ENCODE results near the gene DOCK2.

The DOCK2 gene

DNA sequence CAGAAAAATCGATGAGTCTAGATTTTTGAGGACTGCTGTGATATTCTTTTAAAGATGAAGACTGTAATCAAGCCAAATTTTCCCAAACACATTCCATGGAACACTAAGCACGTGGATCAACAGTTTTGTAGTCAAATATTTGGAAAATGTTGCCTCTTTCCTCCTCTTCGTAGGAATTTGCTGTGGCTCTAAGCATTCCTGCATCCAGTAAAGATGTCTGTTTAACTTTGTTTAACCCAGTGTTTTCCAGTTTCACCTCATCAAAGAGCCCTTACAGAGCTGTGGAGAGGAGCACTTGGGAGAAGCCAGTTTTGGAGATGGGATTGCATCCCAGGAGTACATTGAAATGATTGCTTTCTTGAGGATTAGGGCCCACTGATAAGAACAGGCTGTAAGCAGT lies 284.3 kb downstream of the DOCK2 start:
- TF ChIP-seq CTCF (IDR thresholded peaks at IDR 0.05): no peak
- TF ChIP-seq ZFX (IDR thresholded peaks at IDR 0.05; ENCODE audit: borderline replicate concordance): no peak
- H3K27ac ChIP-seq: no peak overlapping the region

DNA sequence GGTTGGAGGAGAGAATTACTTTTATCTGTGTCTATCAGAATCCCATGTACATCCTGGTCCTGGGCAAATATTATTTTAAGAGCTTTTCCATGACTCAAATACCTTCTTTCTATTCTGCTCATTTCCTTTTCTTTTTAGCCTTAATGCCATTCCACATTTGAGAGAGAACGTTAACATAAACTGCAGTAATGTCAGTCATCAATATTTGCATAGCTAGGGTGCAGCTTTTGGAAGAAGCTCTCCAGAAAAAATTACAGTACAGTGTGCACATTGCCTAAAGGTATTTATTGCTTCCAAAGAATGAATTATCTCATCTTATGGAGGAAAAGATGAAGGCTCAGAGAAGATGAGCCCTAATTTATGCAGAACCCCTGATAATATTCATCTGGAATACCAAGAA lies 284.9 kb downstream of the DOCK2 start:
- TF ChIP-seq CTCF (IDR thresholded peaks at IDR 0.05): no peak
- TF ChIP-seq ZFX (IDR thresholded peaks at IDR 0.05; ENCODE audit: borderline replicate concordance): no peak
- no peak overlapping the region for H3K27ac ChIP-seq

DNA sequence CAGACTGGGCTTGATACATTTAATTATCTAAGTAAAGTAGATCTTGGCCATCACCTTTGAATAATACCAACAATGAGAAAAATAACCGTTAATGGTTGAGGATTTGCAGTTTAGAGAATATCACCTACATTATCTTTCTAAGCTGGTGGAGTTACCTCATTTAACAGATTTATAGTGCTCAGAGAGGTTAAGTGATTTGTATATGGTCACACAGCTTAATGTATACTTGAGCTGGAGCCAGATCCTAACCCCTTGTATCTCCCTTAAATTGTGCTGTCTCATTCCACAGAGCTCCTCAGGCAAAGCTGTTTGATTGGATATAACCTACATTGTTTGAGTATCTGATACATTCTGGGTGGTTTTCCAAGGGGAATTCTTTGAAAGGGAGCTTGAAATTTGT lies 285.4 kb downstream of the DOCK2 start:
- no peak overlapping the region for H3K27ac ChIP-seq
- TF ChIP-seq CTCF (IDR thresholded peaks at IDR 0.05) (no peak), ZFX (IDR thresholded peaks at IDR 0.05; ENCODE audit: borderline replicate concordance) (no peak)

DNA sequence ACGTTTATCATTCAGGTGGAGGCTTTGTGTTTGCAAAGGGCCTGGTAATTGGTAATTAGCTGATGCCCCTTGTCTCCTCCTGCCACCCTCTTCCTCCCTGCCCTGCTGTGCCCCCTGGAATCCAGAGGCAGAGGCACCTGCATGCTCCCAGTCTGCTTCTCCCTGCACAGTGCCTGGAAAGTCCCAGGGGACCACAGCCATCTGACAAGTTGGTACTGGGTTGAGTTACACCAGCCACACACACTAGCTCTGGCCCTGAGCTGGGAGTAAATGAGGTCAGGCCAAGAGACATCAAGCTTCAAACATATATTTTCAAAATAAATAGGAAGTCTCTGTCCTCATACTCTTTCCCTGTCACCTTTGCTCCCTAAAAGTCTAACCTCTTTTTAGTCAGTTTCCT lies 286.9 kb downstream of the DOCK2 start:
- no peak overlapping the region for H3K27ac ChIP-seq
- no peak for TF ChIP-seq ZFX (IDR thresholded peaks at IDR 0.05; ENCODE audit: borderline replicate concordance)
- TF ChIP-seq CTCF (IDR thresholded peaks at IDR 0.05): no peak

- no peak overlapping the region for H3K27ac ChIP-seq
- TF ChIP-seq ZFX (IDR thresholded peaks at IDR 0.05; ENCODE audit: borderline replicate concordance): no peak
- TF ChIP-seq CTCF (IDR thresholded peaks at IDR 0.05): no peak
Measured at GRCh38 chr5:169933127-169933526, 296.1 kb downstream of the DOCK2 start.

GRCh38 chr5:169933616-169934015 lies 296.5 kb downstream of the DOCK2 start:
- H3K27ac ChIP-seq: no peak overlapping the region
- TF ChIP-seq CTCF (IDR thresholded peaks at IDR 0.05) (no peak), ZFX (IDR thresholded peaks at IDR 0.05; ENCODE audit: borderline replicate concordance) (no peak)

DNA sequence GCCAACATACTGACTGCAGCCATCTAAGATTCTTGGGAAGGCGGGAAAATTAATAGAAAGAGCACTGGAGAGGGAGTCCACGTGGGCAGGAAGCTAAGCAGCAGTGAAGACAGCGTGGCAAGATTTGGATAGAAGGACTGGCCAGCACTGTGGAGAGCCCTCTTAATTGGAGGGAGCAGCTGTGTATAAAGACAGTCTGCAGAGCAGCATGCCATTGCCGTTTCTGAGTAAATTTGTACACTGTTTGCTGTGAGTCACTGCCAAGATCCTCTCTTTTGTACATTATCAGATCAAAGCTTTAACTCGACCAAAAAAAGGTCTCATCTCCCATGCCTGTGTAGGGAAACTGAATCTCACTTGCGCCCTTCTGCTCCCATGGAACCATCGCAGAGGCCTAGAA lies 297.9 kb downstream of the DOCK2 start:
- TF ChIP-seq CTCF (IDR thresholded peaks at IDR 0.05): no peak
- no peak for TF ChIP-seq ZFX (IDR thresholded peaks at IDR 0.05; ENCODE audit: borderline replicate concordance)
- no peak overlapping the region for H3K27ac ChIP-seq
